ENCODE results near the gene DTNA. TPM values are rescaled to one million over a fixed set of nuclear protein-coding genes. Genes with fewer than 3 reads are reported as not detected.

The DTNA gene
- total RNA-seq, 1 experiment from 2014 or later, result 7.8 TPM

GRCh38 chr18:34803877-34804400, 93.8 kb downstream of the DTNA start:
- Histone ChIP-seq H3K9ac (ENCODE audit: low read length) (no peak overlapping the region), H3K4me2 (ENCODE audit: low read length) (no peak overlapping the region), H3K9me3 (ENCODE audit: low read length) (no peaks in the 10 kb centered on the region), H3K27me3 (ENCODE audit: low read length) (no peaks in the 10 kb centered on the region), H4K20me1 (ENCODE audit: low read length) (no peaks in the 10 kb centered on the region), H3K4me1 (ENCODE audit: insufficient read depth, low read length) (peaks cover 14% of the 10 kb centered on the region), H3K36me3 (ENCODE audit: low read depth, low read length) (no peaks in the 10 kb centered on the region), H2AFZ (ENCODE audit: low read length) (no peak overlapping the region), H3K9me2 (replicated peaks; ENCODE audit: low read length) (no peaks in the 10 kb centered on the region), H3K79me2 (ENCODE audit: low read length) (no peaks in the 10 kb centered on the region), H3F3A (ENCODE audit: low read length, unreplicated experiment) (no peaks in the 10 kb centered on the region), H3K4me3 (ENCODE audit: low read length) (no peak overlapping the region), H3K27ac (ENCODE audit: low read length) (no peak overlapping the region)
- ATAC-seq (no peak), DNase-seq (no peak)
- ChIA-PET CTCF (no interaction called here), POLR2A (ENCODE audit: unreplicated experiment) (no interaction called here)
- intact Hi-C loops (cut with micrococcal nuclease), result no loop called here
- BruUV-seq (replicated peaks), result no TSS peak
- TF ChIP-seq CTCF (conservative IDR thresholded peaks at IDR 0.05; ENCODE audit: low read depth, low read length), result no peak
- TF ChIP-seq EZH2phosphoT487 (IDR thresholded peaks at IDR 0.05; ENCODE audit: borderline replicate concordance, low read length), result no peak

GRCh38 chr18:34805103-34805877, 95.2 kb downstream of the DTNA start:
- ChIA-PET POLR2A (ENCODE audit: unreplicated experiment) (no interaction called here), CTCF (interaction anchor here (1.2 kb wide), 1 partner anchor 17 kb away, joined by 6 read pairs; no protein-coding TSS in a partner anchor)
- Histone ChIP-seq H3K27ac (ENCODE audit: low read length) (no peak overlapping the region), H3K36me3 (ENCODE audit: low read depth, low read length) (no peaks in the 10 kb centered on the region), H4K20me1 (ENCODE audit: low read length) (no peaks in the 10 kb centered on the region), H3K27me3 (ENCODE audit: low read length) (no peaks in the 10 kb centered on the region), H3K9me3 (ENCODE audit: low read length) (no peaks in the 10 kb centered on the region), H3K9ac (ENCODE audit: low read length) (no peak overlapping the region), H3F3A (ENCODE audit: low read length, unreplicated experiment) (no peaks in the 10 kb centered on the region), H3K79me2 (ENCODE audit: low read length) (no peaks in the 10 kb centered on the region), H3K4me3 (ENCODE audit: low read length) (no peak overlapping the region), H3K4me1 (ENCODE audit: insufficient read depth, low read length) (peaks cover 14% of the 10 kb centered on the region), H2AFZ (ENCODE audit: low read length) (no peak overlapping the region), H3K4me2 (ENCODE audit: low read length) (no peak overlapping the region), H3K9me2 (replicated peaks; ENCODE audit: low read length) (no peaks in the 10 kb centered on the region)
- no TSS peak for BruUV-seq (replicated peaks)
- no peak for ATAC-seq
- DNase-seq, result no peak
- TF ChIP-seq EZH2phosphoT487 (IDR thresholded peaks at IDR 0.05; ENCODE audit: borderline replicate concordance, low read length) (no peak), EZH2 (IDR thresholded peaks at IDR 0.05; ENCODE audit: low read length, unreplicated experiment) (no peak), CTCF (conservative IDR thresholded peaks at IDR 0.05; ENCODE audit: low read depth, low read length) (no peak)
- intact Hi-C loops (cut with micrococcal nuclease), result no loop called here

GRCh38 chr18:34805878-34806351, 95.8 kb downstream of the DTNA start:
- Histone ChIP-seq H3K9me2 (replicated peaks; ENCODE audit: low read length) (no peaks in the 10 kb centered on the region), H3K36me3 (ENCODE audit: low read depth, low read length) (no peaks in the 10 kb centered on the region), H2AFZ (ENCODE audit: low read length) (no peak overlapping the region), H3K27me3 (ENCODE audit: low read length) (no peaks in the 10 kb centered on the region), H3K9me3 (ENCODE audit: low read length) (no peaks in the 10 kb centered on the region), H3K9ac (ENCODE audit: low read length) (no peak overlapping the region), H3K4me2 (ENCODE audit: low read length) (no peak overlapping the region), H3F3A (ENCODE audit: low read length, unreplicated experiment) (no peaks in the 10 kb centered on the region), H3K79me2 (ENCODE audit: low read length) (no peaks in the 10 kb centered on the region), H3K4me3 (ENCODE audit: low read length) (no peak overlapping the region), H4K20me1 (ENCODE audit: low read length) (no peaks in the 10 kb centered on the region), H3K4me1 (ENCODE audit: insufficient read depth, low read length) (peaks cover 14% of the 10 kb centered on the region), H3K27ac (ENCODE audit: low read length) (no peak overlapping the region)
- ChIA-PET POLR2A (ENCODE audit: unreplicated experiment) (no interaction called here), CTCF (interaction anchor here (1.2 kb wide), 1 partner anchor 18 kb away, joined by 6 read pairs; no protein-coding TSS in a partner anchor)
- TF ChIP-seq CTCF (conservative IDR thresholded peaks at IDR 0.05; ENCODE audit: low read depth, low read length) (no peak), EZH2 (IDR thresholded peaks at IDR 0.05; ENCODE audit: low read length, unreplicated experiment) (no peak), EZH2phosphoT487 (IDR thresholded peaks at IDR 0.05; ENCODE audit: borderline replicate concordance, low read length) (no peak)
- ATAC-seq (no peak), DNase-seq (no peak)
- no TSS peak for BruUV-seq (replicated peaks)
- intact Hi-C loops (cut with micrococcal nuclease), result no loop called here

Measured in PC-3 (cell line).